H1 (cell line): ENCODE results near the gene ADAD2. TPM values are rescaled to one million over a fixed set of nuclear protein-coding genes. Genes with fewer than 3 reads are reported as not detected.

Experiments used
- CTCF ChIA-PET: fragments of 300-600 bp; sonication (Branson Sonifier 250); formaldehyde crosslinking; loops from one replicate; lab custom pipeline; 2021; ENCODE audit not compliant: partially characterized antibody; lab: Charles Lee
- POLR2A ChIA-PET: fragments of 300-600 bp; sonication (Branson Sonifier 250); formaldehyde crosslinking; loops from one replicate; lab custom pipeline; 2021; ENCODE audit warnings: inconsistent platforms; ENCODE audit not compliant: partially characterized antibody; lab: Charles Lee
- DNase-seq, 2 experiments: peaks; one replicate each; pipeline versions ENCODE4 v3.0.0 to v3.0.0-alpha.2; 2010 to 2022; ENCODE audit warnings: low spot score in 2 of 2, low read depth in 1 of 2, mixed read lengths in 1 of 2
- FAIRE-seq: peaks from 2 replicates; lab custom pipeline; 2011; peaks lifted over from hg19 to GRCh38; lab: Jason Lieb, UNC
- H2AFZ ChIP-seq: 2 replicates; pipeline ENCODE4 v1.8.1; 2012; ENCODE audit warnings: low read length, inconsistent platforms
- H2AK5ac ChIP-seq: 2 replicates; pipeline ENCODE4 v1.6.1; 2013; ENCODE audit warnings: low read depth, low read length
- H2BK120ac ChIP-seq: replicated peaks from 2 replicates; pipeline ENCODE3; 2013; ENCODE audit warnings: low read depth, low read length, inconsistent platforms
- H2BK12ac ChIP-seq: 2 replicates; pipeline ENCODE4 v1.6.1; 2013; ENCODE audit warnings: low read depth, low read length
- H2BK15ac ChIP-seq: 2 replicates; pipeline ENCODE4 v1.6.1; 2013; ENCODE audit warnings: low read length
- H2BK20ac ChIP-seq: 2 replicates; pipeline ENCODE4 v1.6.1; 2013; ENCODE audit warnings: low read length
- H2BK5ac ChIP-seq: 2 replicates; pipeline ENCODE4 v1.6.1; 2013; ENCODE audit warnings: low read depth, low read length
- H3K14ac ChIP-seq: 2 replicates; pipeline ENCODE4 v1.6.1; 2013; ENCODE audit warnings: inconsistent platforms; ENCODE audit not compliant: insufficient read length
- H3K18ac ChIP-seq: 2 replicates; pipeline ENCODE4 v1.6.1; 2013; ENCODE audit warnings: low read length; ENCODE audit errors: extremely low read depth
- H3K23ac ChIP-seq: 2 replicates; pipeline ENCODE4 v1.6.1; 2013; ENCODE audit warnings: inconsistent platforms; ENCODE audit not compliant: insufficient read length
- H3K23me2 ChIP-seq: 2 replicates; pipeline ENCODE4 v1.6.1; 2013; ENCODE audit warnings: low read depth, low read length
- H3K27ac ChIP-seq: 2 replicates; pipeline ENCODE4 v1.6.1; 2011; ENCODE audit warnings: low read depth, low read length, inconsistent platforms
- H3K27me3 ChIP-seq, 4 experiments: replicated peaks in 1 of 4; 1 replicate in 1 of 4; 2 replicates in 3 of 4; pipeline versions ENCODE4 v1.6.1 to v1.8.1; 2011 to 2013; ENCODE audit warnings: low read length in 3 of 4, mild to moderate bottlenecking in 3 of 4, inconsistent platforms in 2 of 4, mixed read lengths in 2 of 4, moderate library complexity in 1 of 4; ENCODE audit not compliant: control insufficient read depth in 3 of 4, insufficient read depth in 3 of 4; ENCODE audit errors: extremely low read depth in 1 of 4
- H3K36me3 ChIP-seq, 4 experiments: 2 replicates each; pipeline versions ENCODE4 v1.6.1 to v1.8.1; 2011 to 2013; ENCODE audit warnings: mild to moderate bottlenecking in 4 of 4, low read length in 3 of 4, moderate library complexity in 2 of 4, control low read depth in 1 of 4, inconsistent platforms in 1 of 4; ENCODE audit not compliant: insufficient read depth in 4 of 4, control insufficient read depth in 2 of 4
- H3K4ac ChIP-seq: replicated peaks from 2 replicates; pipeline ENCODE3; 2013; ENCODE audit warnings: low read length, low read depth, mixed read lengths, inconsistent platforms; ENCODE audit not compliant: insufficient read length
- H3K4me1 ChIP-seq, 4 experiments: replicated peaks in 1 of 4; 1 replicate in 1 of 4; 2 replicates in 3 of 4; pipeline versions ENCODE4 v1.6.1 to v1.8.1; 2011 to 2013; ENCODE audit warnings: low read length in 3 of 4, inconsistent platforms in 2 of 4, mixed read lengths in 1 of 4; ENCODE audit not compliant: insufficient read depth in 4 of 4, control insufficient read depth in 3 of 4
- H3K4me2 ChIP-seq, 2 experiments: 2 replicates each; pipeline versions ENCODE4 v1.6.1 to v1.8.1; 2011 to 2013; ENCODE audit warnings: low read depth in 2 of 2, low read length in 2 of 2, control low read depth in 1 of 2, inconsistent platforms in 1 of 2, mild to moderate bottlenecking in 1 of 2; ENCODE audit not compliant: insufficient read depth in 1 of 2
- H3K4me3 ChIP-seq, 4 experiments: fragments of 200-600, 300-600 bp in 1 of 4; sonication (generic), shearing (Covaris generic), sonication (Bioruptor Twin) in 1 of 4; 2 replicates each; pipeline versions ENCODE4 v1.5.1 to v1.8.1; 2011 to 2016; ENCODE audit warnings: low read length in 4 of 4, low read depth in 3 of 4, control low read depth in 2 of 4, inconsistent platforms in 2 of 4, mild to moderate bottlenecking in 2 of 4, mixed read lengths in 1 of 4, moderate library complexity in 1 of 4; ENCODE audit not compliant: insufficient read depth in 2 of 4; ENCODE audit errors: extremely low read depth in 1 of 4
- H3K56ac ChIP-seq: replicated peaks from 2 replicates; pipeline ENCODE3; 2013; ENCODE audit warnings: low read depth, mild to moderate bottlenecking, mixed read lengths, low read length, inconsistent platforms; ENCODE audit not compliant: insufficient read length
- H3K79me1 ChIP-seq: 2 replicates; pipeline ENCODE4 v1.6.1; 2013; ENCODE audit warnings: low read depth, low read length, control low read depth
- H3K79me2 ChIP-seq, 2 experiments: 2 replicates each; pipeline versions ENCODE4 v1.6.1 to v1.8.1; 2012 to 2013; ENCODE audit warnings: low read length in 2 of 2, mild to moderate bottlenecking in 2 of 2, inconsistent platforms in 1 of 2; ENCODE audit not compliant: insufficient read depth in 2 of 2, control insufficient read depth in 1 of 2
- H3K9ac ChIP-seq, 4 experiments: replicated peaks in 1 of 4; 1 replicate in 1 of 4; 2 replicates in 3 of 4; pipeline versions ENCODE4 v1.6.1 to v1.8.1; 2011 to 2013; ENCODE audit warnings: low read depth in 3 of 4, low read length in 3 of 4, control low read depth in 2 of 4, mild to moderate bottlenecking in 2 of 4, moderate library complexity in 2 of 4, inconsistent platforms in 1 of 4; ENCODE audit errors: extremely low read depth in 1 of 4
- H3K9me3 ChIP-seq, 2 experiments: 2 replicates each; pipeline versions ENCODE4 v1.6.1 to v1.8.1; 2012 to 2013; ENCODE audit warnings: mild to moderate bottlenecking in 2 of 2, moderate library complexity in 2 of 2, control low read depth in 1 of 2, inconsistent platforms in 1 of 2, low read depth in 1 of 2, low read length in 1 of 2, mixed read lengths in 1 of 2; ENCODE audit not compliant: insufficient read depth in 2 of 2
- H4K20me1 ChIP-seq, 2 experiments: replicated peaks in 1 of 2; 2 replicates each; pipeline versions ENCODE3 to v1.8.1; 2011 to 2013; ENCODE audit warnings: inconsistent platforms in 2 of 2, low read length in 2 of 2, mild to moderate bottlenecking in 1 of 2; ENCODE audit not compliant: insufficient read depth in 2 of 2, control insufficient read depth in 1 of 2
- H4K5ac ChIP-seq: 2 replicates; pipeline ENCODE4 v1.6.1; 2013; ENCODE audit warnings: low read length, low read depth, mixed read lengths, inconsistent platforms; ENCODE audit not compliant: insufficient read length
- H4K8ac ChIP-seq: 2 replicates; pipeline ENCODE4 v1.8.0; 2013; ENCODE audit warnings: mild to moderate bottlenecking, moderate library complexity, low read length, inconsistent platforms; ENCODE audit not compliant: insufficient read depth; ENCODE audit errors: extremely low read depth
- H4K91ac ChIP-seq: replicated peaks from 2 replicates; pipeline ENCODE3; 2013; ENCODE audit warnings: low read length, mixed read lengths, inconsistent platforms; ENCODE audit not compliant: insufficient read length
- CBX5 ChIP-seq: fragments of 300-800, 300-1000 bp; sonication (generic); IDR thresholded peaks from 2 replicates; pipeline ENCODE4 v1.7.1; 2016; ENCODE audit warnings: antibody characterized with exemption, low read length, low read depth
- CBX8 ChIP-seq: fragments of 300-800, 300-1000 bp; sonication (generic); IDR thresholded peaks from 2 replicates; pipeline ENCODE4 v1.7.1; 2016; ENCODE audit warnings: low read depth, low read length, borderline replicate concordance
- HDAC2 ChIP-seq, 2 experiments: fragments of 300-600 bp in 1 of 2; sonication (generic) in 1 of 2; IDR thresholded peaks; 2 replicates each; pipeline ENCODE4 v1.6.1; 2011 to 2012; ENCODE audit warnings: low read depth in 2 of 2, low read length in 2 of 2, mild to moderate bottlenecking in 2 of 2, moderate library complexity in 2 of 2, borderline replicate concordance in 1 of 2, inconsistent platforms in 1 of 2
- JUND ChIP-seq: IDR thresholded peaks from 2 replicates; pipeline ENCODE4 v1.6.1; 2011; ENCODE audit warnings: mild to moderate bottlenecking, improper control_type of control experiment, low read length
- MAFK ChIP-seq: IDR thresholded peaks from 2 replicates; pipeline ENCODE4 v1.6.1; 2012; ENCODE audit warnings: low read depth, mild to moderate bottlenecking, improper control_type of control experiment, low read length
- POU5F1 ChIP-seq: IDR thresholded peaks from 2 replicates; pipeline ENCODE4 v1.6.1; 2011; ENCODE audit warnings: low read depth, mild to moderate bottlenecking, low read length, moderate library complexity
- RAD21 ChIP-seq, 2 experiments: IDR thresholded peaks in 1 of 2; conservative IDR thresholded peaks in 1 of 2; 2 replicates each; pipeline ENCODE4 v1.6.1; 2011; ENCODE audit warnings: low read depth in 2 of 2, low read length in 2 of 2, improper control_type of control experiment in 1 of 2, inconsistent platforms in 1 of 2, mild to moderate bottlenecking in 1 of 2, moderate library complexity in 1 of 2
- SIRT6 ChIP-seq: IDR thresholded peaks from one replicate; pipeline ENCODE4 v1.7.1; 2012; ENCODE audit warnings: low read length, inconsistent platforms
- SP2 ChIP-seq: IDR thresholded peaks from 2 replicates; pipeline ENCODE4 v1.6.1; 2012; ENCODE audit warnings: mild to moderate bottlenecking, low read length, inconsistent platforms
- SP4 ChIP-seq: IDR thresholded peaks from 2 replicates; pipeline ENCODE4 v1.6.1; 2012; ENCODE audit warnings: low read length, inconsistent platforms
- WGBS, 2 experiments: shearing (Covaris generic) in 1 of 2; methylation state at CpG; one replicate each; pipeline versions ENCODE4 v1.1.6 to v1.1.7; 2013 to 2015; ENCODE audit warnings: low lambda C conversion rate in 2 of 2, mixed read lengths in 2 of 2, inconsistent platforms in 1 of 2, low coverage in 1 of 2, missing lambda C conversion rate in 1 of 2; ENCODE audit not compliant: insufficient replicate concordance in 2 of 2, insufficient coverage in 1 of 2, insufficient read length in 1 of 2; ENCODE audit errors: extremely low coverage in 1 of 2, missing lambda C conversion rate in 1 of 2; 5-methylcytosine and 5-hydroxymethylcytosine counted together
- polyA plus RNA-seq, 7 experiments: library from polyadenylated mRNA; depleted of rRNA in 3 of 7; stranded (reverse) in 5 of 7; unstranded in 2 of 7; fragments of >200 nt in 5 of 7; fragments of 200-250 nt in 2 of 7; gene quantifications; 1 replicate in 5 of 7; 2 replicates in 1 of 7; 4 replicates in 1 of 7; pipeline versions ENCODE4 v1.2.1 to v1.2.3, GENCODE V29; 2011 to 2013; ENCODE audit warnings: missing spikeins in 2 of 7, mixed read lengths in 2 of 7
- total RNA-seq: library from RNA; stranded (reverse); fragmentation: NEBNext Ultra II Directional; extraction: Animal tissue kit (Norgen Biotek cat#: 25700); gene quantifications from 2 replicates; pipeline ENCODE4 v1.2.1, GENCODE V29; 2021

The ADAD2 gene
- total and polyA plus RNA-seq, 2 of the 8 experiments (the other 6 are each of a cell fraction or from before 2014, with no cell fraction given) = 1.2 to 1.3 TPM

DNA sequence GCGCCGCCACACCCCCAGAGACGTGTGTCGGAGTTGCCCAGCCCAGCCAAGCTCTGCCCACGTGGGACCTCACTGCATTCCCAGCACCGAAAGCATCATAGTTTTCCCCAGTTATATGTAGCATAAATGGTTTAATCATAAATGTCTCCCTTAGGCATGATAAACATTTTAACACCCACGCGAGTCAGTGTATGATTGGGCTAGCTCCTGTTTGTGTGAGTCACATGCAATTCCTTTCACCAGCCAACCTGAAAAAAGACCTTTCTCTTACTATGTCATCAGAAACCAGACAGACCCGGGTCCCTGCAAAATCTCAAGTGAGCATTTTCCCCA lies 13.2 kb upstream of the ADAD2 start:
- Histone ChIP-seq H3K23ac (no peak overlapping the region), H3K27me3 (no peaks in the 10 kb centered on the region), H3K27ac (no peak overlapping the region), H3K4me2 (no peak overlapping the region), H4K91ac (no peak overlapping the region), H2BK15ac (no peak overlapping the region), H2BK12ac (no peak overlapping the region), H3K4me1 (no peaks in the 10 kb centered on the region), H3K79me2 (no peaks in the 10 kb centered on the region), H3K9me3 (no peaks in the 10 kb centered on the region), H3K4ac (no peak overlapping the region), H3K4me3 (no peak overlapping the region), H2BK120ac (no peak overlapping the region), H3K18ac (no peak overlapping the region), H4K20me1 (peaks cover 2 to 5% of the 10 kb centered on the region in 2 experiments), H2AFZ (no peak overlapping the region), H3K56ac (no peak overlapping the region), H4K5ac (no peak overlapping the region)
- POLR2A ChIA-PET = interaction anchor here (1.3 to 5.9 kb wide), 3 partner anchors 10 to 61 kb away, joined by 3 to 35 read pairs (median 7); partner anchors contain the start of gene MBTPS1
- FAIRE-seq (no peak), DNase-seq (no peak)
- WGBS, 2 experiments = 91% methylated on average over 9 of the region's 9 CpGs; no CpG with 5 or more reads in 1 of the 2 experiments
- TF ChIP-seq CBX8 = no peak
- TF ChIP-seq CBX5 = no peak
- TF ChIP-seq JUND = no peak
- TF ChIP-seq SP4 = no peak
- no peak for TF ChIP-seq RAD21 (IDR thresholded peaks at IDR 0.05 in 1 of 2, conservative IDR thresholded peaks at IDR 0.05 in 1 of 2; ENCODE audit: low read depth in 2 of 2, low read length in 2 of 2)
- TF ChIP-seq POU5F1 = no peak
- TF ChIP-seq SP2 = no peak
- TF ChIP-seq SIRT6 = no peak
- no peak for TF ChIP-seq MAFK
- no peak for TF ChIP-seq HDAC2 (IDR thresholded peaks at IDR 0.05; ENCODE audit: borderline replicate concordance in 1 of 2, low read depth in 2 of 2, low read length in 2 of 2)
- TF ChIP-seq, all 59 proteins: peak for 0
- Histone ChIP-seq H3K79me1 (no peaks in the 10 kb centered on the region; the same call in 1 of the 2 replicates), H2BK5ac (no peak overlapping the region), H3K23me2 (no peaks in the 10 kb centered on the region), H3K9ac (no peak overlapping the region), H2BK20ac (no peak overlapping the region), H3K36me3 (peaks cover 4 to 33% (median 24%) of the 10 kb centered on the region in 4 experiments), H3K14ac (no peak overlapping the region), H2AK5ac (no peak overlapping the region), H4K8ac (no peak overlapping the region)
- CTCF ChIA-PET = interaction anchor here (0.9 to 8.9 kb wide), 12 partner anchors 9 to 306 kb away, joined by 3 to 93 read pairs (median 10); partner anchors contain the start of gene TAF1C
